HCT116 (cell line): Measurements from ENCODE around the gene GALNT7. TPM values are rescaled to one million over a fixed set of nuclear protein-coding genes. Genes with fewer than 3 reads are reported as not detected.

Source experiments
- ATAC-seq: fragments of 200-7000 bp; cut with Tn5 transposase; 2 replicates; pipeline ENCODE4 v1.9.1; 2020; ENCODE audit warnings: mild to moderate bottlenecking, moderate library complexity
- BruUV-seq: library from RNA; stranded (reverse); fragments of 400-500 nt; replicated peaks from 2 replicates; lab custom pipeline; 2021; lab: Mats Ljungman, UMichigan
- CTCF ChIA-PET: fragments of 300-600 bp; sonication (Branson Sonifier 250); formaldehyde crosslinking; loops from one replicate; lab custom pipeline; 2021; ENCODE audit warnings: antibody characterized with exemption; lab: Charles Lee
- POLR2A ChIA-PET: fragments of 300-600, 350-600 bp; sonication (Branson Sonifier 250); formaldehyde crosslinking; loops from one replicate; lab custom pipeline; 2021; ENCODE audit warnings: antibody characterized with exemption; lab: Charles Lee
- RAD21 ChIA-PET, 2 experiments: fragments of 300-600 bp; sonication (Branson Sonifier 250); formaldehyde crosslinking; loops; one replicate each; lab custom pipeline; 2023; ENCODE audit warnings: low total read pairs in 2 of 2; ENCODE audit not compliant: uncharacterized antibody in 2 of 2, unreplicated experiment in 2 of 2, low non-redundant PET in 1 of 2; lab: Charles Lee
- DNase-seq: peaks from one replicate; pipeline ENCODE4 v3.0.0-alpha.2; 2010; ENCODE audit warnings: low read depth, low spot score
- H2AFZ ChIP-seq: fragments of 200-600 bp; shearing (Covaris generic), sonication (generic); 2 replicates; pipeline ENCODE4 v1.6.1; 2017; ENCODE audit warnings: low read depth, mixed run types, mixed read lengths, antibody characterized with exemption, low read length; ENCODE audit not compliant: poor library complexity, severe bottlenecking
- H3K27ac ChIP-seq: 2 replicates; pipeline ENCODE4 v1.5.1; 2012; ENCODE audit warnings: low read depth, low read length
- H3K27me3 ChIP-seq: fragments of 200-600 bp; sonication (generic); 2 replicates; pipeline ENCODE4 v1.6.1; 2016; ENCODE audit warnings: mixed run types, low read length, mixed read lengths; ENCODE audit not compliant: insufficient read depth
- H3K36me3 ChIP-seq, 2 experiments: fragments of 200-500 bp in 1 of 2; fragments of 200-600 bp in 1 of 2; sonication (Bioruptor generic) in 1 of 2; sonication (generic) in 1 of 2; 2 replicates each; pipeline versions ENCODE4 v1.5.1 to v1.6.1; 2014 to 2016; ENCODE audit warnings: low read length in 2 of 2, inconsistent platforms in 1 of 2, mixed read lengths in 1 of 2, mixed run types in 1 of 2; ENCODE audit not compliant: insufficient read depth in 2 of 2, control insufficient read depth in 1 of 2
- H3K4me1 ChIP-seq, 2 experiments: fragments of 200-600 bp in 1 of 2; sonication (generic) in 1 of 2; 2 replicates each; pipeline versions ENCODE4 v1.5.1 to v1.6.1; 2012 to 2017; ENCODE audit warnings: low read length in 2 of 2, inconsistent platforms in 1 of 2, mild to moderate bottlenecking in 1 of 2, mixed read lengths in 1 of 2, mixed run types in 1 of 2, moderate library complexity in 1 of 2; ENCODE audit not compliant: insufficient read depth in 2 of 2, control insufficient read depth in 1 of 2
- H3K4me2 ChIP-seq: fragments of 200-600 bp; sonication (generic); 2 replicates; pipeline ENCODE4 v1.6.1; 2017; ENCODE audit warnings: mixed run types, low read length, mixed read lengths
- H3K4me3 ChIP-seq, 2 experiments: fragments of 200-600 bp in 1 of 2; sonication (generic) in 1 of 2; replicated peaks in 1 of 2; 2 replicates each; pipeline ENCODE4 v1.5.1; 2011 to 2016; ENCODE audit warnings: low read length in 2 of 2, control low read depth in 1 of 2, low read depth in 1 of 2, mild to moderate bottlenecking in 1 of 2, mixed read lengths in 1 of 2, mixed run types in 1 of 2
- H3K79me2 ChIP-seq: fragments of 200-600 bp; sonication (generic); 2 replicates; pipeline ENCODE4 v1.6.1; 2017; ENCODE audit warnings: mild to moderate bottlenecking, mixed run types, low read length, moderate library complexity, mixed read lengths; ENCODE audit not compliant: insufficient read depth
- H3K9ac ChIP-seq: fragments of 200-600 bp; sonication (generic); 2 replicates; pipeline ENCODE4 v1.6.1; 2016; ENCODE audit warnings: low read length, mixed read lengths
- H3K9me2 ChIP-seq: fragments of 200-600 bp; sonication (generic), shearing (Covaris generic); 2 replicates; pipeline ENCODE4 v1.6.1; 2017; ENCODE audit warnings: mixed run types, mild to moderate bottlenecking, moderate library complexity; ENCODE audit not compliant: insufficient read depth
- H3K9me3 ChIP-seq, 2 experiments: fragments of 200-500 bp in 1 of 2; fragments of 200-600 bp in 1 of 2; sonication (Bioruptor generic) in 1 of 2; sonication (generic) in 1 of 2; 2 replicates each; pipeline ENCODE4 v1.6.1; 2014 to 2017; ENCODE audit warnings: low read length in 2 of 2, mixed read lengths in 2 of 2, inconsistent platforms in 1 of 2, low read depth in 1 of 2, mild to moderate bottlenecking in 1 of 2, mixed run types in 1 of 2, moderate library complexity in 1 of 2; ENCODE audit not compliant: control insufficient read depth in 1 of 2, insufficient read depth in 1 of 2
- H4K20me1 ChIP-seq: fragments of 200-600 bp; sonication (generic), shearing (Covaris generic); 2 replicates; pipeline ENCODE4 v1.6.1; 2017; ENCODE audit warnings: mixed run types, mild to moderate bottlenecking, moderate library complexity; ENCODE audit not compliant: insufficient read depth
- ELF1 ChIP-seq: IDR thresholded peaks from 2 replicates; pipeline ENCODE4 v1.6.1; 2012; ENCODE audit warnings: low read depth, borderline replicate concordance
- EZH2 ChIP-seq: fragments of 200-600 bp; sonication (generic); IDR thresholded peaks from 2 replicates; pipeline ENCODE4 v1.6.1; 2017; ENCODE audit warnings: antibody characterized with exemption, mixed run types
- FOSL1 ChIP-seq: IDR thresholded peaks from 2 replicates; pipeline ENCODE4 v1.6.1; 2012; ENCODE audit warnings: low read depth
- JUND ChIP-seq: IDR thresholded peaks from 2 replicates; pipeline ENCODE4 v1.6.1; 2012
- POLR2AphosphoS5 ChIP-seq: IDR thresholded peaks from 2 replicates; pipeline ENCODE4 v1.6.1; 2011; ENCODE audit warnings: mild to moderate bottlenecking, low read depth, low read length, moderate library complexity
- SIN3A ChIP-seq: IDR thresholded peaks from 2 replicates; pipeline ENCODE4 v1.6.1; 2012; ENCODE audit warnings: low read depth
- TCF7L2 ChIP-seq: IDR thresholded peaks from 2 replicates; pipeline ENCODE4 v1.7.0; 2011; ENCODE audit warnings: borderline replicate concordance, inconsistent platforms; ENCODE audit not compliant: insufficient read depth, insufficient read length; ENCODE audit errors: extremely low read depth
- YY1 ChIP-seq: IDR thresholded peaks from 2 replicates; pipeline ENCODE4 v1.6.1; 2011; ENCODE audit warnings: low read length, low read depth, moderate library complexity, mild to moderate bottlenecking; ENCODE audit not compliant: insufficient replicate concordance; ENCODE audit errors: extremely low read depth
- ZNF274 ChIP-seq: fragments of 200-500 bp; sonication (Bioruptor generic); IDR thresholded peaks from 2 replicates; pipeline ENCODE4 v1.6.1; 2014; ENCODE audit warnings: mild to moderate bottlenecking, low read depth, low read length, inconsistent platforms
- intact Hi-C: fragments of 100-400 bp; cut with micrococcal nuclease; formaldehyde crosslinking; loops from 2 replicates; pipeline ENCODE4 v1.10.0; 2022
- total RNA-seq: library from RNA; stranded (reverse); gene quantifications from one replicate; pipeline ENCODE4 v1.2.1, GENCODE V29; 2021; ENCODE audit not compliant: unreplicated experiment
- TF ChIP-seq, protein P1 (sequence below): IDR thresholded peaks from 2 replicates; pipeline ENCODE4 v1.6.1; 2012; ENCODE audit warnings: low read depth
- TF ChIP-seq, protein P2 (sequence below): IDR thresholded peaks from 2 replicates; pipeline ENCODE4 v1.6.1; 2012

The GALNT7 gene
- total RNA-seq, 1 experiment from 2014 or later: 21.3 TPM

DNA sequence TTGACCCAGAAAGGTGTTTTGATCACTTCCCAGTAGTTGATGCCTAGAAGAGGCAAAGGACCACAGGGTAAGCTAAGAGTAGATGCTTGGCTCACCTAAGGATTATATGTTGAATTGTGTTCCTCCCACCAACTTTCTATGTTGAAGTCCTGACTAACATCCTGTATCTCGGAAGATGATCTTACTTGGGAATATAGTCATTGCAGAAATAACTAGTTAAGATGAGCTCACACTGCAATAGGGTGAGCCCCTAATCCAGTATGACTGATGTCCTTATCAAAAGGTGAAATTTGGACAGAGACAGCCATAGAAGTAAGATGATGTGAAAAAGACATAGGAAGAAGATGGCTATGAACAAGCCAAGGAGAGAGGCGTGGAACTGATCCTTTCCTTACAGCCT lies 168.9 kb downstream of the GALNT7 start:
- peaks cover 18% of the 10 kb centered on the region for H3K79me2 ChIP-seq
- no peaks in the 10 kb centered on the region for H4K20me1 ChIP-seq
- DNase-seq: no peak
- no peak for ATAC-seq
- no peak overlapping the region for H2AFZ ChIP-seq
- H3K27me3 ChIP-seq: no peaks in the 10 kb centered on the region
- TF ChIP-seq POLR2AphosphoS5: no peak
- no peak for TF ChIP-seq ELF1
- TF ChIP-seq YY1: no peak
- TF ChIP-seq TCF7L2: no peak
- no peak for TF ChIP-seq FOSL1
- TF ChIP-seq, protein P1, sequence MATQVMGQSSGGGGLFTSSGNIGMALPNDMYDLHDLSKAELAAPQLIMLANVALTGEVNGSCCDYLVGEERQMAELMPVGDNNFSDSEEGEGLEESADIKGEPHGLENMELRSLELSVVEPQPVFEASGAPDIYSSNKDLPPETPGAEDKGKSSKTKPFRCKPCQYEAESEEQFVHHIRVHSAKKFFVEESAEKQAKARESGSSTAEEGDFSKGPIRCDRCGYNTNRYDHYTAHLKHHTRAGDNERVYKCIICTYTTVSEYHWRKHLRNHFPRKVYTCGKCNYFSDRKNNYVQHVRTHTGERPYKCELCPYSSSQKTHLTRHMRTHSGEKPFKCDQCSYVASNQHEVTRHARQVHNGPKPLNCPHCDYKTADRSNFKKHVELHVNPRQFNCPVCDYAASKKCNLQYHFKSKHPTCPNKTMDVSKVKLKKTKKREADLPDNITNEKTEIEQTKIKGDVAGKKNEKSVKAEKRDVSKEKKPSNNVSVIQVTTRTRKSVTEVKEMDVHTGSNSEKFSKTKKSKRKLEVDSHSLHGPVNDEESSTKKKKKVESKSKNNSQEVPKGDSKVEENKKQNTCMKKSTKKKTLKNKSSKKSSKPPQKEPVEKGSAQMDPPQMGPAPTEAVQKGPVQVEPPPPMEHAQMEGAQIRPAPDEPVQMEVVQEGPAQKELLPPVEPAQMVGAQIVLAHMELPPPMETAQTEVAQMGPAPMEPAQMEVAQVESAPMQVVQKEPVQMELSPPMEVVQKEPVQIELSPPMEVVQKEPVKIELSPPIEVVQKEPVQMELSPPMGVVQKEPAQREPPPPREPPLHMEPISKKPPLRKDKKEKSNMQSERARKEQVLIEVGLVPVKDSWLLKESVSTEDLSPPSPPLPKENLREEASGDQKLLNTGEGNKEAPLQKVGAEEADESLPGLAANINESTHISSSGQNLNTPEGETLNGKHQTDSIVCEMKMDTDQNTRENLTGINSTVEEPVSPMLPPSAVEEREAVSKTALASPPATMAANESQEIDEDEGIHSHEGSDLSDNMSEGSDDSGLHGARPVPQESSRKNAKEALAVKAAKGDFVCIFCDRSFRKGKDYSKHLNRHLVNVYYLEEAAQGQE: no peak
- TF ChIP-seq ZNF274: no peak
- no peak for TF ChIP-seq JUND
- TF ChIP-seq SIN3A: no peak
- TF ChIP-seq EZH2: no peak
- TF ChIP-seq, protein P2, sequence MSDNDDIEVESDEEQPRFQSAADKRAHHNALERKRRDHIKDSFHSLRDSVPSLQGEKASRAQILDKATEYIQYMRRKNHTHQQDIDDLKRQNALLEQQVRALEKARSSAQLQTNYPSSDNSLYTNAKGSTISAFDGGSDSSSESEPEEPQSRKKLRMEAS: no peak
- intact Hi-C loops: no loop called here
- H3K36me3 ChIP-seq: peaks cover 1 to 9% of the 10 kb centered on the region in 2 experiments; a peak in 1 of 4 replicates
- H3K4me2 ChIP-seq: no peak overlapping the region
- no peaks in the 10 kb centered on the region for H3K9me3 ChIP-seq
- H3K27ac ChIP-seq: no peak overlapping the region
- H3K9ac ChIP-seq: no peak overlapping the region
- CTCF ChIA-PET: no interaction called here
- no peaks in the 10 kb centered on the region for H3K9me2 ChIP-seq
- peaks cover 9 to 24% of the 10 kb centered on the region in 2 experiments; a peak in 3 of 4 replicates for H3K4me1 ChIP-seq
- POLR2A ChIA-PET: no interaction called here
- no TSS peak for BruUV-seq
- H3K4me3 ChIP-seq: no peak overlapping the region
- RAD21 ChIA-PET: no interaction called here
